GM12891 (cell line): Measurements from ENCODE around the gene MAP1LC3C.

Experiments used
- POLR2A ChIP-seq: IDR thresholded peaks from 2 replicates; pipeline ENCODE4 v1.6.1; 2011; ENCODE audit warnings: low read depth, low read length, control low read depth
- POLR2AphosphoS5 ChIP-seq: IDR thresholded peaks from 2 replicates; pipeline ENCODE4 v1.6.1; 2011; ENCODE audit warnings: low read depth, low read length, control low read depth
- TAF1 ChIP-seq: IDR thresholded peaks from 2 replicates; pipeline ENCODE4 v1.6.1; 2011; ENCODE audit warnings: low read depth, low read length, control low read depth

- TF ChIP-seq POLR2AphosphoS5 (no peak), TAF1 (no peak), POLR2A (no peak)
Observed at GRCh38 chr1:242030071-242030470, 31.2 kb upstream of the MAP1LC3C start.
